GM12873 (cell line): Measurements from ENCODE around the gene C3orf33.

Source experiments
- CTCF ChIP-seq: IDR thresholded peaks from 2 replicates; pipeline ENCODE4 v1.5.1; 2012; ENCODE audit warnings: low read depth, mild to moderate bottlenecking, moderate library complexity, low read length, control low read depth; ENCODE audit not compliant: insufficient read depth; ENCODE audit errors: missing control alignments

Gene C3orf33

DNA sequence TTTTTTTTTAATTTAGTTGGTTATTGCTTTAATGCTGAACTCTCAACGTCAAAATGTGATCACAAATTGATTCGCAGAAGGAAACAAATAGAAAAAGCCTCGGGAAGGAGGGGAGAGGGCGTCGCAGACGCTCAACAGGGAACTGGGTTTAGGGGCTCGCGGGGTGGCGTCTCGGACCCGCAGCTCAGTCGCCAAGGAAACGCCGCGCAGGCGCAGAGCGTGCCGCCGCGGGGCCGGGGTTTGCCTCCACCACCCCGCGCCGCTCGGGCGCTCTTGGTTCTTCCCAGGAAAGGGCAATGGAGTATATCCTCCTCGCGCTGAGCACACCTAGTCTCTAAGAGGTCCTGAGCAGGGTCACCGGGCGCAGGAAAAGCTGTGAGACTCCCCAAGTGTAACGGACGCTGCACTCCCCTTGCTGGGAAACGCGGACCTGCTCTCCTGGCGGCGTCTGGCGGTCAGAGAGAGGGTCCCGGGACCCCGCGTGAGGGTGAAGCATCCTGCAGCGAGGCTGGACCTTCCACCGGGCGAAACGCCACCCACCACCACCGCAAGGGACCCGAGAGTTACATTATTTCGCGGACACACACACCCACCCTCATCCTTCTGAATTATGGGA lies 62.0 kb downstream of the C3orf33 start:
- TF ChIP-seq CTCF: no peak

- TF ChIP-seq CTCF: no peak
Observed at GRCh38 chr3:155743606-155744005, 62.5 kb downstream of the C3orf33 start.

DNA sequence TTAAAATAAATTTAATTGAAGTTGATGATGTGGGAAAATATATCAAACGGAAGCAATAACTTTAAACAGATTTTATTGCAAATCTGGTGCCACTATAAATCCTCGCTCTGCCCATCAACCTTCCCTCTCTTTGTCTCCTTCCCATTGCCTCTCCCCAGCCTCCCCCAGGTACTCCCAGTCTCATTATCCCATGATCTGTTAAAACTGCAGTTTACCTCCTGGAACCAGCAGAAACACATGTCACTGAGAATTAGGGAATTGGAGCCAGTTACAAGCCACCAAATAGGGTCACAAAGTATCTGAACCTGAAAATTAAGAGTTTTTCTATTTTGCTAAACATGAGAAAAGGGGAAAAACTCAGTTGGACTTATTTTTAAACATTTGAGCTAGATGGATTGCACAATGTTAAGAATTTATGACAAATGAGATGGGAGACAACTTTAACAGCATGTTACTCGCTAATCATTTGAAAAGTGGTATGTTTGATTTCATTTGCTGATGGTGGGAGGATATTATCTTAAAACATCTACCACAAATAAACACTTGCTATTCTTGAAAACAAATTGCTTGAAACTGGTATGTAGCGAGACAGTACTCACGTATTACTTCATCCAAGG lies 63.6 kb downstream of the C3orf33 start:
- TF ChIP-seq CTCF: no peak

GRCh38 chr3:155741603-155742002 lies 64.5 kb downstream of the C3orf33 start:
- TF ChIP-seq CTCF: no peak

- no peak for TF ChIP-seq CTCF
Observed at GRCh38 chr3:155741101-155741500, 65.0 kb downstream of the C3orf33 start.

- no peak for TF ChIP-seq CTCF
Observed at GRCh38 chr3:155739154-155739553, 66.9 kb downstream of the C3orf33 start.

DNA sequence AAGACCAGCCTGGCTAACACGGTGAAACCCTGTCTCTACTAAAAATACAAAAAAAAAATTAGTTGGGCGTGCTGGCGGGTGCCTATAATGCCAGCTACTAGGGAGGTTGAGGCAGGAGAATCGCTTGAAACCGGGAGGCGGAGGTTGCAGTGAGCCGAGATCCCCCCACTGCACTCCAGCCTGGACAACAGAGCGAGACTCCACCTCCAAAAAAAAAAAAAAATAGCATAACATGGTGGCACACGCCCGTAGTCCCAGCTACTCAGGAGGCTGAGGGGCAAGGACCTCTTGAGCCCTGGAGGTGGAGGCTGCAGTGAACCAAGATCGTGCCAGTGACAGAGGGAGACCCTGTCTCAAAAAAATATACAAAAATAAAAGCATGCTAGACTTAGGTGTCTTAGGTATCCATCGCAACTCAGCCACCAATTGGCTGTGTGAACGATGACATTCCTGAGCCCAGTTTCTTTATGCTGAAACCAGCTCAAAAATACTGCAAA lies 67.5 kb downstream of the C3orf33 start:
- no peak for TF ChIP-seq CTCF
